Right cardiac atrium (tissue), 5 donors: Measurements from ENCODE around the gene DMPK. TPM values are rescaled to one million over a fixed set of nuclear protein-coding genes. Genes with fewer than 3 reads are reported as not detected.
"Not testable (repeated sequence)": the region's sequence is repeated elsewhere in the genome, so short reads cannot be mapped to it uniquely, and the experiment has no call there.

ENCODE experiments used
- ATAC-seq, 2 donors: fragments of 200-7000 bp; cut with Tn5 transposase; one replicate each; pipeline versions ENCODE4 v1.8.0 to v1.9.1; 2020; ENCODE audit warnings: moderate library complexity in 2 of 2, mild to moderate bottlenecking in 1 of 2
- DNase-seq, 3 donors: peaks; one replicate each; pipeline ENCODE4 v3.0.0-alpha.2; 2020
- H3K27ac ChIP-seq: one replicate; pipeline ENCODE4 v1.5.1; 2013; ENCODE audit warnings: mild to moderate bottlenecking, low read length, control low read depth, moderate library complexity
- H3K27me3 ChIP-seq: one replicate; pipeline ENCODE4 v1.6.1; 2013; ENCODE audit not compliant: control insufficient read depth, insufficient read depth
- H3K4me1 ChIP-seq: one replicate; pipeline ENCODE4 v1.6.1; 2013; ENCODE audit warnings: low read length; ENCODE audit not compliant: control insufficient read depth, insufficient read depth
- H3K4me3 ChIP-seq: one replicate; pipeline ENCODE4 v1.5.1; 2013; ENCODE audit warnings: low read length, control low read depth
- H3K9me3 ChIP-seq: one replicate; pipeline ENCODE4 v1.6.1; 2013; ENCODE audit warnings: low read length; ENCODE audit not compliant: control insufficient read depth
- WGBS: extraction: QIAGEN DNeasy Blood & Tissue Kit; methylation state at CpG from one replicate; pipeline ENCODE4 v1.1.7; 2013; 5-methylcytosine and 5-hydroxymethylcytosine counted together
- intact Hi-C, 4 donors: fragments of 100-400 bp; cut with DNase I; formaldehyde crosslinking; loops; one replicate each; pipeline versions ENCODE4 v1.11.0 to v1.14.0; 2022 to 2023
- polyA plus RNA-seq: library from polyadenylated mRNA; stranded (reverse); fragments of 200-250 nt; gene quantifications from one replicate; pipeline ENCODE4 v1.2.3, GENCODE V29; 2013
- total RNA-seq, 4 donors: library from RNA; stranded (reverse); fragmentation: NEBNext Ultra II Directional; extraction: Animal tissue kit (Norgen Biotek cat#: 25700); gene quantifications; one replicate each; pipeline ENCODE4 v1.2.1, GENCODE V29; 2021
- donor health status: healthy with polysubstance abuse.
- donor health status: DM: no; HTN: yes; CAD: no.
- donor health status: DM: no; HTN: no; CAD: no.
- donor health status: DM: no; HTN: yes; CAD: no; lungs with severe emphysema.
- donor health status: DM: yes; HTN: yes; CAD: no.

DMPK gene
- total and polyA plus RNA-seq, 5 donors: 220 to 395 (median 290) TPM

GRCh38 chr19:45761714-45762113, 20.6 kb downstream of the DMPK start:
- H3K9me3 ChIP-seq: no peaks in the 10 kb centered on the region
- peak in 2 of 3 donors; percentile 66 to 79 for DNase-seq
- H3K4me3 ChIP-seq: no peak overlapping the region
- ATAC-seq: no peak
- no peaks in the 10 kb centered on the region for H3K27me3 ChIP-seq
- WGBS: 61% methylated on average over 17 of the region's 17 CpGs
- no peaks in the 10 kb centered on the region for H3K4me1 ChIP-seq
- intact Hi-C loops: loop anchor here in 1 of 4 donors (10.0 kb wide), 1 partner anchor 47 kb away; no protein-coding TSS in a partner anchor
- H3K27ac ChIP-seq: no peak overlapping the region

DNA sequence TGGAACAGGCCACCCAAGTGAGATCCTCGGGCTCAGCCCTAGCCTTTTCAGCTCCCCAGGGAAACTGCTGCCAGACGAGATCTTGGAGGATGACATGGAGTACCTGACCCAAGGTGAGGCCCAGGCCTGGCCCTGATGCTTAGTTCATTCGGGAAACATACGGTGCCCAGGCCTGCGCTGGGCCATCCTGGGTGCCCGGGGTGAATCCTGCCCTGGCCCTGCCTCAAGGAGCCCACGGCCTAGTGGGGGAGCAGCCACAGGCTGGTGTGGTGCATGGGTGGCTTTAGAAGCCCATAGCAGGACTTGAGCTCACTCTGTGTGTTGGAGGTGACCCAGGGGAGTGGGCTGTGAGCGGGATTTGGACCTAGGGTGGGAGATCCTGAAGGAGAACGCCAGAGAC, 23.4 kb downstream of the DMPK start:
- ATAC-seq: no peak
- intact Hi-C loops: no loop called here

DNA sequence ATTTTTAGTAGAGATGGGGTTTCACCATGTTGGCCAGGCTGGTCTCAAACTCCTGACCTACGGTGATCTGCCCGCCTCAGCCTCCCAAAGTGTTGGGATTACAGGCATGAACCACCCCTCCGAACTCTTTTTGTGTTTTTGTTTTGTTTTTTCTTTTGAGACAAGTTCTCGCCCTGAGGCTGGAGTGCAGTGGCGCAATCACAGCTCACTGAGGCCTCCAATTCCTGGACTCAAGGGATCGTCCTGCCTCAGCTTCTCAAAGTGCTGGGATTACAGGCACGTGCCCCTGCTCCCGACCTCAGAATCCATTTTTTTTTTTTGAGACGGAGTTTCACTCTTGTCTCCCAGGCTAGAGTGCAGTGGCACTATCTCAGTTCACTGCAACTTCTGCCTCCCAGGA, 24.6 kb downstream of the DMPK start:
- Histone ChIP-seq H3K4me3 (no peak overlapping the region), H3K27me3 (no peaks in the 10 kb centered on the region), H3K4me1 (no peaks in the 10 kb centered on the region), H3K9me3 (no peaks in the 10 kb centered on the region), H3K27ac (no peak overlapping the region)
- ATAC-seq (no peak), DNase-seq (no peak)
- WGBS: 81% methylated on average over 9 of the region's 9 CpGs
- intact Hi-C loops: no loop called here

More for the DNA sequence above, 23.4 kb downstream of the DMPK start:
- no peak overlapping the region for H3K4me3 ChIP-seq
- DNase-seq: no peak
- H3K4me1 ChIP-seq: no peaks in the 10 kb centered on the region
- no peaks in the 10 kb centered on the region for H3K27me3 ChIP-seq
- no peak overlapping the region for H3K27ac ChIP-seq
- WGBS: 87% methylated on average over 9 of the region's 9 CpGs
- no peaks in the 10 kb centered on the region for H3K9me3 ChIP-seq

DNA sequence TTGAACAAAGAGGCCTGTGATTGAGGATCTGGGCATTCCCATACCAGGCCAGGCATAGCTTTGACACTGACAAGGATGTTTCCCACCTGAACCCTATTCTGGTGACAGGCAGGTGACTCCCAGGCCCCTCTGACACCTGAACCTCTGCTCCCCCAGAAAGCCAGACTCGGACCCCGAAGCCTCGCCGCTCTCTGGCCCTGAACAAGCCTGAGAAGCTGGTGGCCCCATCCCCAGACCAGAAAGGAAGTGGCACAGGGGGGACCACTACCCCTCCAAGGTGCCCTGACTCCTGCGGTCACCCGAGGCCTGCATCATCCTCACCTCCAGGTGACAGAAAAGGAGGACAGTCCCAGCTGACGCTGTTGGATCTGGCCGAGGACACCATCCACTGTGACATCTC, 28.0 kb downstream of the DMPK start:
- Histone ChIP-seq H3K27ac (no peak overlapping the region), H3K9me3 (no peaks in the 10 kb centered on the region), H3K4me3 (no peak overlapping the region), H3K27me3 (no peaks in the 10 kb centered on the region), H3K4me1 (no peaks in the 10 kb centered on the region)
- intact Hi-C loops: no loop called here
- no peak for ATAC-seq
- no peak for DNase-seq
- 88% methylated on average over 8 of the region's 8 CpGs for WGBS

DNA sequence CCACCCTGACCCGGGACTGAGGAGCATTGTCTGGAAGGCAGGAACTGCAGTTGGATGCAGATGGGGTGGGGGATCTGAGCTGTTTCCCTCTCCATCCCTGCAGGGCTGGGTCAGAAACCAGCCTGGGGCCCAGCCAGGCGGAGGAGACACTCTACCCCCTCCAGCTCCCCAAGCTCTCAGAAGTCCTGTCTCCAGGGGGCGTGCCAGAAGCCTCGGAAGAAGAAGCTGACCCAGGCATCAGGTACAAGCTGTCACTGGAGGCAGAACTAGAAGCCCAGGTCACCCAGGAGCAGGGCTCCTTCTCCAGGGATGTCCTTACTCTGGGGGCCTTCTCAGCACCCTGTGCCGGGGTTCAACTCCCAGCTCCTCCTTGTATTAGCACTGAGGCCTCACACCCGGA, 28.7 kb downstream of the DMPK start:
- no peak overlapping the region for H3K4me3 ChIP-seq
- intact Hi-C loops: no loop called here
- H3K9me3 ChIP-seq: no peaks in the 10 kb centered on the region
- DNase-seq (no peak), ATAC-seq (peak in 1 of 2 donors; percentile 10)
- H3K27ac ChIP-seq: no peak overlapping the region
- H3K4me1 ChIP-seq: no peaks in the 10 kb centered on the region
- WGBS: 64% methylated on average over 6 of the region's 6 CpGs
- H3K27me3 ChIP-seq: no peaks in the 10 kb centered on the region

DNA sequence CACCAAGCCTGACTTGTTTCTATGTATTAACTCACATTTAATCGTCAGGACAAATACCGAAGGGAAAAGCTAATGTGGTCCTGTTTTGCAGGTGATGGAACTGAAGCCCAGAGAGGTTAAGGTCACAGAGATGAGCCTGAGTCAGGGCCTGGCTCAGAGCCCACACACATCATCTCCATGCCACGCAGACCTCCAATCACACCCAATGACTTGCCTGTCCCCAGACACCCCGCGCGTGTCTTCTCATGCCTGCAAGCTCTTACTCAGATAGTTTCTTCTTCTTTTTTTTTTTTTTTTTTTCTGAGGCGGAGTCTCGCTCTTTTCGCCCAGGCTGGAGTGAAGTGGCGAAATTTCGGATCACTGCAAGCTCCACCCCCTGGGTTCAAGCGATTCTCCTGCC, 29.7 kb downstream of the DMPK start:
- intact Hi-C loops: no loop called here
- Histone ChIP-seq H3K27ac (no peak overlapping the region), H3K9me3 (no peaks in the 10 kb centered on the region), H3K4me1 (no peaks in the 10 kb centered on the region), H3K4me3 (no peak overlapping the region), H3K27me3 (no peaks in the 10 kb centered on the region)
- no peak for DNase-seq
- no peak for ATAC-seq
- WGBS: 93% methylated on average over 12 of the region's 12 CpGs

DNA sequence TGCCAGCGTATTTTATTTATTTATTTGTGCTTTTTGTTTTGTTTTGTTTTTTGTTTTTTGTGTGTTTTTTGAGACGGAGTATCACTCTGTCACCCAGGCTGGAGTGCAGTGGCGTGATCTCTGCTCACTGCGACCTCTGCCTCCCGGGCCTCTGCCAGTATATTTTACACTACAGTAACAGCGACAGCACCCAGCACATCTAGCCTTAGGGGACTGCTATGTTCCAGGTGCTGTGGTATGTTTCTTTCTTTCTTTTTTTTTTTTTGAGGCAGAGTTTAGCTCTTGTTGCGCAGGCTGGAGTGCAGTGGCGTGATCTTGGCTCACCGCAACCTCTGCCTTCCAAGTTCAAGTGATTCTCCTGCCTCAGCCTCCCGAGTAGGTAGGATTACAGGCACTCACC, 30.8 kb downstream of the DMPK start:
- 91% methylated on average over 10 of the region's 10 CpGs for WGBS
- ATAC-seq, intact Hi-C loops, H3K9me3 ChIP-seq, H3K27ac ChIP-seq, H3K4me3 ChIP-seq, DNase-seq, H3K4me1 ChIP-seq, H3K27me3 ChIP-seq: not testable (repeated sequence)

DNA sequence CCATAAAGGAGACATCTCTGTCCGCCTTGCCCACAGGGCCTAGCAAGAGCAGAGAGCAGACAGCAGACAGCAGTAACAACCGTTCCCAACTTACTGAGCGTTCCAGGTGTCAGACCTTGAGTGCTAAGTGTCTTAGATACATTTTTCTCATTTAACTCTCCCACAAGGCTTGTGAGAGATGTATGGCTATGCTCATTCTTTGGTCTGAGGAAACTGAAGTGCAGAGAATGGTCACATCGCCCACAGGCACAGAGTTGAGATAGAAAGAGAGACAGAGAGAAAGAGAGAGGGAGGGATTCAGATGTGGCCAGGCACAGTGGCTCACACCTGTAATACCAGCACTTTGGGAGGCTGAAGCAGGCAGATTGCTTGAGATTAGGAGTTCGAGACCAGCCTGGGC, 34.8 kb downstream of the DMPK start:
- intact Hi-C loops: no loop called here
- Histone ChIP-seq H3K27me3 (no peaks in the 10 kb centered on the region), H3K27ac (no peak overlapping the region), H3K9me3 (no peaks in the 10 kb centered on the region), H3K4me3 (no peak overlapping the region), H3K4me1 (no peaks in the 10 kb centered on the region)
- ATAC-seq: no peak
- WGBS: 83% methylated on average over 5 of the region's 5 CpGs
- DNase-seq: no peak

DNA sequence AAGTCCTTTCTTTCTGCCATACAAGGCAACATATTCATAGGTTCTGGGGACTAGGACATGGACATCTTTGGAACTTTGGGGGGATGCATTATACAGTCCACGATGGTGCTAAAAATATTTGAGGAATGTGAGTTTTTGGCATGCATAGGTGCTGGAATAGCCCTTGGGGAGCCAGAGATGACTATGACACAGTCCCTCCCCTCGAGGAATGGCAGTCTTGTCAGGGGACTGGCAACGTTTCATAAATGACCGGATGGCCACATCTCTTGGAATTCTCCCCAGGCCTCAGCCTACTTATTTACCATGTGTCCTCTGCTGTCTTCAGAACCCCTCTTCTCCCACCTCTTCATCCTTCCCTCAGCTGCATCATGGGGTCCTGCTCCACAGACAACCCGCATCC, 35.4 kb downstream of the DMPK start:
- DNase-seq (no peak), ATAC-seq (no peak)
- intact Hi-C loops: no loop called here
- Histone ChIP-seq H3K4me3 (no peak overlapping the region), H3K4me1 (no peaks in the 10 kb centered on the region), H3K27me3 (no peaks in the 10 kb centered on the region), H3K27ac (no peak overlapping the region), H3K9me3 (no peaks in the 10 kb centered on the region)
- 44% methylated on average over 5 of the region's 5 CpGs for whole genome bisulfite sequencing

DNA sequence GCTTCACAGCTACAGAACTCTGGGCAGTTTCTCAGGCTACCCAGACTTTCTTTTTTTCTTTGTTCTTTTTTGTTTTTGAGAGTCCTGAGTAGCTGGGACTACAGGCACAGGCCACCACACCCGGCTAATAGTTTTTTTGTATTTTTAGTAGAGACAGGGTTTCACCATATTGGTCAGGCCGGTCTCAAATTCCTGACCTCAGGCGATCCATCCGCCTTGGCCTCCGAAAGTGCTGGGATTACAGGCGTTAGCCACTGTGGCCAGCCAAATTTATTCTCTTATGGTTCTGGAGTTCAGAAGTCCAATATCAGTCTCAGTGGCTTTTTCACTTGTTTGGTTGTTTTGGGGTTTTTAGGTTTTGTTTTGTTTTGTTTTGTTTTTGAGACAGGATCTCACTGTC, 36.7 kb downstream of the DMPK start:
- no peak for DNase-seq
- 90% methylated on average over 6 of the region's 6 CpGs for WGBS
- Histone ChIP-seq H3K27ac (no peak overlapping the region), H3K9me3 (no peaks in the 10 kb centered on the region), H3K27me3 (no peaks in the 10 kb centered on the region), H3K4me3 (no peak overlapping the region), H3K4me1 (no peaks in the 10 kb centered on the region)
- ATAC-seq: no peak
- intact Hi-C loops: no loop called here

DNA sequence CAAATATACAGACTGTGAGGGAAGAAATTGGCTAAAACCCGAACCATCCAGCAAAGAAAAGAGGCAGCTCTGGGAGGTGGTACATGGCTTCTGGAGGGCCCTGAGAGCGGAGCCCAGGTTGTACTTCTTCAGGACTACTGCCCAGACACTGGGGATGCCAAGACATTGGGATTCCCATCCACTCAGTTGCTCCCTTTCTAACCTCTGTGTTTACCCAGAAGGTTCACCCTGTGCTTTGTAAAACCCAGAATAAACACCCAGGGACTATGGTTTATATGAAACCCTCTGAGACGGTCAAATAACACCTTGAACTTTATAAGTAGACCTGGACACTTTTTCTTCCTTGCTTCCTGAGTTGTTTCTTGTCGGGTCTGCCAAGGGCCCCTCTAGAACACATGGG, 39.3 kb downstream of the DMPK start:
- intact Hi-C loops: no loop called here
- H3K27me3 ChIP-seq: no peaks in the 10 kb centered on the region
- no peak overlapping the region for H3K4me3 ChIP-seq
- H3K4me1 ChIP-seq: no peaks in the 10 kb centered on the region
- 73% methylated on average over 4 of the region's 4 CpGs for WGBS
- DNase-seq (no peak), ATAC-seq (no peak)
- H3K9me3 ChIP-seq: no peaks in the 10 kb centered on the region
- H3K27ac ChIP-seq: no peak overlapping the region
